GM23248 (cell line): ENCODE results near the gene EHBP1. TPM values are rescaled to one million over a fixed set of nuclear protein-coding genes. Genes with fewer than 3 reads are reported as not detected.
"Not testable (repeated sequence)": the region's sequence is repeated elsewhere in the genome, so short reads cannot be mapped to it uniquely, and the experiment has no call there.

ENCODE experiments used
- DNase-seq: peaks from one replicate; pipeline ENCODE4 v3.0.0-alpha.2; 2015
- H2AFZ ChIP-seq: fragments of 200-600 bp; sonication (generic); 2 replicates; pipeline ENCODE4 v1.6.1; 2016; ENCODE audit warnings: antibody characterized with exemption
- H3F3A ChIP-seq: fragments of 200-600 bp; sonication (generic); 2 replicates; pipeline ENCODE4 v1.6.1; 2016; ENCODE audit warnings: mild to moderate bottlenecking, antibody characterized with exemption, mixed run types; ENCODE audit not compliant: insufficient read depth
- H3K27ac ChIP-seq: fragments of 200-600 bp; sonication (generic); 2 replicates; pipeline ENCODE4 v1.5.1; 2016; ENCODE audit warnings: mild to moderate bottlenecking
- H3K27me3 ChIP-seq: fragments of 200-600 bp; sonication (generic); replicated peaks from 2 replicates; pipeline ENCODE4 v1.6.1; 2016; ENCODE audit warnings: mild to moderate bottlenecking; ENCODE audit not compliant: insufficient read depth
- H3K36me3 ChIP-seq: fragments of 200-600 bp; sonication (generic); 2 replicates; pipeline ENCODE4 v1.6.1; 2016; ENCODE audit warnings: low read depth, mild to moderate bottlenecking
- H3K4me1 ChIP-seq: fragments of 200-600 bp; sonication (generic); 2 replicates; pipeline ENCODE4 v1.6.1; 2016; ENCODE audit warnings: mild to moderate bottlenecking; ENCODE audit not compliant: insufficient read depth
- H3K4me2 ChIP-seq: fragments of 200-600 bp; sonication (generic); one replicate; pipeline ENCODE4 v1.6.1; 2016; ENCODE audit warnings: mild to moderate bottlenecking; ENCODE audit not compliant: unreplicated experiment
- H3K4me3 ChIP-seq: fragments of 200-600 bp; sonication (generic); 2 replicates; pipeline ENCODE4 v1.5.1; 2016; ENCODE audit warnings: mild to moderate bottlenecking
- H3K79me2 ChIP-seq: fragments of 200-600 bp; sonication (generic); 2 replicates; pipeline ENCODE4 v1.6.1; 2016; ENCODE audit warnings: mild to moderate bottlenecking; ENCODE audit not compliant: insufficient read depth
- H3K9ac ChIP-seq: fragments of 200-600 bp; sonication (generic); 2 replicates; pipeline ENCODE4 v1.6.1; 2016; ENCODE audit warnings: mild to moderate bottlenecking
- H3K9me2 ChIP-seq: fragments of 200-600 bp; sonication (generic); 2 replicates; pipeline ENCODE4 v1.6.1; 2016; ENCODE audit warnings: mixed run types, mild to moderate bottlenecking, moderate library complexity; ENCODE audit not compliant: insufficient read depth
- H3K9me3 ChIP-seq: fragments of 200-600 bp; sonication (generic); one replicate; pipeline ENCODE4 v1.6.1; 2017; ENCODE audit warnings: low read depth
- H4K20me1 ChIP-seq: fragments of 200-600 bp; sonication (generic); 2 replicates; pipeline ENCODE4 v1.6.0; 2016; ENCODE audit not compliant: insufficient read depth
- EZH2 ChIP-seq: fragments of 200-600 bp; sonication (generic); IDR thresholded peaks from 2 replicates; pipeline ENCODE4 v1.6.1; 2018; ENCODE audit warnings: antibody characterized with exemption, mild to moderate bottlenecking; ENCODE audit not compliant: insufficient read depth, poor library complexity, severe bottlenecking
- EZH2phosphoT487 ChIP-seq: fragments of 200-600 bp; sonication (generic); IDR thresholded peaks from 2 replicates; pipeline ENCODE4 v1.6.1; 2018; ENCODE audit warnings: antibody characterized with exemption, moderate library complexity, mild to moderate bottlenecking, low read depth; ENCODE audit not compliant: insufficient read depth
- WGBS, 2 experiments: methylation state at CpG; one replicate each; pipeline ENCODE4 v1.1.6; 2015 to 2017; ENCODE audit warnings: low lambda C conversion rate in 2 of 2, low coverage in 1 of 2; ENCODE audit errors: missing lambda C conversion rate in 2 of 2; 5-methylcytosine and 5-hydroxymethylcytosine counted together
- in situ Hi-C: fragments of 300-500 bp; cut with MboI; formaldehyde crosslinking; loops from 2 replicates; pipeline ENCODE4 v1.15.0; 2020
- polyA plus RNA-seq: library from polyadenylated mRNA; unstranded; fragments of >200 nt; fragmentation: Nextera tagmentation; extraction: Ambion mirVana; gene quantifications from 2 replicates; pipeline ENCODE4 v1.2.1, GENCODE V29; 2016
- total RNA-seq: library from RNA; depleted of rRNA; stranded (reverse); fragments of >200 nt; shearing (Covaris generic); gene quantifications from 2 replicates; pipeline ENCODE4 v1.2.3, GENCODE V29; 2014

The EHBP1 gene
- total and polyA plus RNA-seq, 2 experiments from 2014 or later, result 41.3 to 56.8 TPM

- no peak overlapping the region for H3K9ac ChIP-seq
- H3K36me3 ChIP-seq, result peaks cover 14% of the 10 kb centered on the region
- WGBS, 2 experiments, result 97 to 100% methylated on average over 3 of the region's 3 CpGs
- peaks cover 17% of the 10 kb centered on the region for H3F3A ChIP-seq
- H3K9me3 ChIP-seq, result no peaks in the 10 kb centered on the region
- peaks cover 13% of the 10 kb centered on the region for H4K20me1 ChIP-seq
- TF ChIP-seq EZH2phosphoT487, result no peak
- no peak for TF ChIP-seq EZH2
- DNase-seq, result no peak
- H3K27me3 ChIP-seq, result no peaks in the 10 kb centered on the region
- peaks cover 99% of the 10 kb centered on the region for H3K79me2 ChIP-seq
- no peak overlapping the region for H3K27ac ChIP-seq
- H3K4me3 ChIP-seq, result no peak overlapping the region
- in situ Hi-C loops, result no loop called here
- peaks cover 44% of the 10 kb centered on the region for H3K4me1 ChIP-seq
- H3K9me2 ChIP-seq, result no peaks in the 10 kb centered on the region
- H3K4me2 ChIP-seq, result no peak overlapping the region
- H2AFZ ChIP-seq, result no peak overlapping the region
Measured at GRCh38 chr2:62744603-62745002, 39.1 kb downstream of the EHBP1 start.

DNA sequence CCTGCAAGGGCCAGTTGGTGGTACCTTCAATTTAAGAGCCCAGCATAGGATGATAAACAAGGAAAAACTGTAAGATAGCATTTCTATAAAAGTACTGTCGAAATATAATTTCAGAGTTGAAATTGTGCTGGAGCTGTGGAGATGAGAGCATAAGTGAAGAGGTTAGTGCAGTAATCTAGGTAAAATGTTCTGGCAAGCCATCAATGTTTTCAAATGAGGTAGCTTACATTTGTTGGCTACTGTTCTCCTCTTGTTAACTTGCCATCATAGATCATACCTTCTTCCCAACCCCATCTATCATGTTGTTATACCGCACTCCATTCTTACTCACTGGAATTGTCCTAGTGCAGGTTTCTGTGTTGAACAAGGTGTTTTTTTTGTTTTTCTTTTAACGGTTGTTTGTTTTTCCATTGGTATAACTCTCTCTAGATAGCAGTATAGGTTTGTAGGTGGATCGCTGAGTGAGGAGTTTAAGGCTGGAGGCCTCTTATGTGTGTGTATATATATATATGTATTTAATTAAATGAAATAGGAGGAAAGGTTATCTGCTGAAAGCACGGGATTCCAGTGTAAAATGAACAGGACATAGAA is 40.5 kb downstream of the EHBP1 start:
- Histone ChIP-seq H3K79me2 (peaks cover 99% of the 10 kb centered on the region), H3K27me3 (no peaks in the 10 kb centered on the region), H3K9ac (no peak overlapping the region), H3K4me3 (no peak overlapping the region), H4K20me1 (peaks cover 13% of the 10 kb centered on the region), H3F3A (peaks cover 17% of the 10 kb centered on the region), H2AFZ (no peak overlapping the region), H3K4me2 (no peak overlapping the region), H3K4me1 (peaks cover 32% of the 10 kb centered on the region), H3K36me3 (peaks cover 14% of the 10 kb centered on the region), H3K9me3 (no peaks in the 10 kb centered on the region), H3K9me2 (no peaks in the 10 kb centered on the region), H3K27ac (no peak overlapping the region)
- WGBS, 2 experiments, result 97 to 99% methylated on average over 5 of the region's 5 CpGs
- TF ChIP-seq EZH2 (no peak), EZH2phosphoT487 (no peak)
- in situ Hi-C loops, result no loop called here
- no peak for DNase-seq

- no peak overlapping the region for H3K4me3 ChIP-seq
- H3K27ac ChIP-seq, result no peak overlapping the region
- peaks cover 99% of the 10 kb centered on the region for H3K79me2 ChIP-seq
- peaks cover 14% of the 10 kb centered on the region for H3K36me3 ChIP-seq
- peaks cover 12% of the 10 kb centered on the region for H3F3A ChIP-seq
- no peak overlapping the region for H3K4me2 ChIP-seq
- no peak for TF ChIP-seq EZH2phosphoT487
- TF ChIP-seq EZH2, result no peak
- peaks cover 13% of the 10 kb centered on the region for H4K20me1 ChIP-seq
- in situ Hi-C loops, result no loop called here
- no peak overlapping the region for H2AFZ ChIP-seq
- no peaks in the 10 kb centered on the region for H3K27me3 ChIP-seq
- 96 to 98% methylated on average over 2 of the region's 2 CpGs for WGBS, 2 experiments
- H3K4me1 ChIP-seq, result peaks cover 20% of the 10 kb centered on the region
- H3K9me3 ChIP-seq, result no peaks in the 10 kb centered on the region
- no peak overlapping the region for H3K9ac ChIP-seq
- DNase-seq, result no peak
- no peaks in the 10 kb centered on the region for H3K9me2 ChIP-seq
Measured at GRCh38 chr2:62747169-62747568, 41.7 kb downstream of the EHBP1 start.

GRCh38 chr2:62747876-62748275 is 42.4 kb downstream of the EHBP1 start:
- Histone ChIP-seq H3K79me2 (peaks cover 99% of the 10 kb centered on the region), H3K27me3 (no peaks in the 10 kb centered on the region), H3K4me2 (no peak overlapping the region), H3K9ac (no peak overlapping the region), H4K20me1 (peaks cover 11% of the 10 kb centered on the region; the same call in 1 of the 2 replicates), H3K9me3 (no peaks in the 10 kb centered on the region), H3K36me3 (peaks cover 14% of the 10 kb centered on the region), H3K27ac (no peak overlapping the region), H3K4me3 (no peak overlapping the region), H3K9me2 (no peaks in the 10 kb centered on the region), H3F3A (peaks cover 5% of the 10 kb centered on the region; the same call in 1 of the 2 replicates), H3K4me1 (peaks cover 13% of the 10 kb centered on the region), H2AFZ (no peak overlapping the region)
- no peak for DNase-seq
- TF ChIP-seq EZH2 (no peak), EZH2phosphoT487 (no peak)
- in situ Hi-C loops, result no loop called here
- 95 to 99% methylated on average over 4 of the region's 4 CpGs for WGBS, 2 experiments

DNA sequence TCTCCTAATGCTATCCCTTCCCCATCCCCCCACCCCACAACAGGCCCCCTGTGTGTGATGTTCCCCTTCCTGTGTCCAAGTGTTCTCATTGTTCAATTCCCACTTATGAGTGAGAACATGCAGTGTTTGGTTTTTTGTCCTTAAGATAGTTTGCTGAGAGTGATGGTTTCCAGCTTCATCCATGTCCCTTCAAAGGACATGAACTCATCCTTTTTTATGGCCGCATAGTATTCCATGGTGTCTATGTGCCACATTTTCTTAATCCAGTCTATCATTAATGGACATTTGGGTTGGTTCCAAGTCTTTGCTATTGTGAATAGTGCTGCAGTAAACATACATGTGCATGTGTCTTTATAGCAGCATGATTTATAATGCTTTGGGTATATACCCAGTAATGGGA is 43.6 kb downstream of the EHBP1 start:
- DNase-seq, H3K27me3 ChIP-seq, H3K4me1 ChIP-seq, H3K9me2 ChIP-seq, H4K20me1 ChIP-seq, H3K4me3 ChIP-seq, H3K27ac ChIP-seq, H3K9me3 ChIP-seq, H3F3A ChIP-seq, H3K4me2 ChIP-seq, H2AFZ ChIP-seq, H3K9ac ChIP-seq, in situ Hi-C loops: not testable (repeated sequence)
- peaks cover 99% of the 10 kb centered on the region for H3K79me2 ChIP-seq
- peaks cover 18% of the 10 kb centered on the region for H3K36me3 ChIP-seq
- 96 to 100% methylated on average over 1 of the region's 1 CpG for WGBS, 2 experiments
